Stimulated activated CD4-positive, alpha-beta T cell treated with anti-CD3 and anti-CD28 coated beads, Interleukin-12 subunit alpha, Interleukin-12 subunit beta, amount 100 ng/mL, for 4 hours (primary cell): ENCODE data around the gene KCNH1.
A peak's percentile ranks its signal among the peaks of the same experiment; 100 is the strongest.
"Not testable (repeated sequence)": the region's sequence is repeated elsewhere in the genome, so short reads cannot be mapped to it uniquely, and the experiment has no call there.

Experiments used
- DNase-seq: peaks from one replicate; pipeline ENCODE4 v3.0.0-alpha.2; 2020

KCNH1 gene

DNA sequence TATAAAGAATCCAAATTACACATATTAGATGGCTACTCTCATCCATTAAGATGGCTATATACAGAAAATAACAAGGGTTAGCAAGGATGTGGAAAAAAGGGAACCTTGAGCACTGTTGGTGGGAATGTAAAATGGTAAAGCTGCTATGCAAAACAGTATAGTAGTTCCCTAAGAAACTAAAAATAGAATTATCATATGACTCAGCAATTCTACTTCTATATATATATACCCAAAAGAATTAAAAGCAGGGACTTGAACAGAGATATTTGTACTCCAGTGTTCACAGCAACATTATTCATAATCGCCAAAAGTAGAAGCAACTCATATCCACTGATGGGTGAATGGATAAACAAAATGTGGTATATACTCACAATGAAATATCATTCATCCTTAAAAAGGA is 126.1 kb downstream of the KCNH1 start:
- DNase-seq = no peak

DNA sequence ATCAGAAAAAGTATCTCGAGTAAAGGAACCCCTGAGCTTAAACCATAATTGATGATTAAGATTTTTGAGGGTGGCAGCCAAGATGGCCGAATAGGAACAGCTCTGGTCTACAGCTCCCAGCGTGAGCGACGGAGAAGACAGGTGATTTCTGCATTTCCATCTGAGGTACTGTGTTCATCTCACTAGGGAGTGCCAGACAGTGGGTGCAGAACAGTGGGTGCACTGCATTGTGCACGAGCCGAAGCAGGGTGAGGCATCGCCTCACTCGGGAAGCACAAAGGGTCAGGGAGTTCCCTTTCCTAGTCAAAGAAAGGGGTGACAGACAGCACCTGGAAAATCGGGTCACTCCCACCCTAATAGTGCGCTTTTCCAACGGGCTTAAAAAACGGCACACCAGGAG is 138.0 kb downstream of the KCNH1 start:
- DNase-seq = not testable (repeated sequence)

DNA sequence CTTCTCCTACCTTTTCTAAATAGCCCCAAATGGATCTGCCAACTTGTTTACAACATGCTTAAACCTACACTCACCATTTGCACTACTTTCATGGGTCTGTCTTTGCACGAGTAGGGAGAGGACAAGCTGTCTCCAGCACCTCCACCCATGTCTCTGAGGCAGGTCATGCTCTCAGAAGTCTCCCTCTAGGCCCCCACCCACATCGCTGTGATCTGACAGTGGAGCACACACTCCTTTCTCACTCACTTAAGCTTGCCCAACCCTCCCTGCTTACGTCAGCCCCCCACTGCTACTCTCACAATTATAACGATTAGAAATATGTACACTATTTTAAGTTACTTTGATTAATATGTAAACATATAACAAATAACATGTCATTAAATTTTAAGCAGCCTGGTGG is 141.1 kb downstream of the KCNH1 start:
- no peak for DNase-seq

DNA sequence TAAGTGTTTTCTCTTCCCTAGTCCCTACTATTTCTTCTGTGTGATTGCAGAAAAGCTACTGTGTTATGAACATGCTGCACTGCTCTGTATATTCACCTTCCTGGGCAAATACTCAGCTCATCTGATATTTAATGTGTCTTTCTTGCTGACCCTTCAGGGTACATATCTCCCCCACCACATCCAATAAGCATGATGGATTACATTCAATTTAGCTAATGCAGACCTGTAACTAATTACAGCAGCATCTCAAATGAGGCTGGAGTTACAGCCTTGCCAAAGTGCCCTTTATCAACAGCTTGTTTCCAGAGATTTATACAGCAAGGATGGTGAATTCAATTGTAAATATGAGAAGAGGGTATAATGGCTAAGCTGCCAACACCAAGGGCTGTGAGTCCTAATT is 144.0 kb downstream of the KCNH1 start:
- no peak for DNase-seq

DNA sequence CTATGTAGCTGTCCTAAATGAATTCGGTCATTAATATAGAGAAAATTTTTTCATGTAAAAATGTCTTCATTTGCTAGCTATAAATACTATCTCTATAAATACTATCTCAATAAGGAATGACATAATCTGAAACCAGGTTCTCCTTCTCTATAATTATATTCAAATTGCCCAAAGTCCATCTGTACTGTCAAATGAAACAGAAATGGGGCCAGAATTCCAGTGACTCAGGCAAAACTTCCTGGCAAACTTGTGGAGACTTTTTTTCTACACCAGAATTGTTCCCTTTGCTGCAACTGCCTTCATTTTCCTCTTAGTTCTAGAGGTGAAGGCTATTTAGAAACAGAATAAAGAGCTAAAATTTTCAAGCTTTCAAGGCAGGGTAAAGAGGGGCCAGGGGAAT is 152.5 kb downstream of the KCNH1 start:
- DNase-seq = no peak

DNA sequence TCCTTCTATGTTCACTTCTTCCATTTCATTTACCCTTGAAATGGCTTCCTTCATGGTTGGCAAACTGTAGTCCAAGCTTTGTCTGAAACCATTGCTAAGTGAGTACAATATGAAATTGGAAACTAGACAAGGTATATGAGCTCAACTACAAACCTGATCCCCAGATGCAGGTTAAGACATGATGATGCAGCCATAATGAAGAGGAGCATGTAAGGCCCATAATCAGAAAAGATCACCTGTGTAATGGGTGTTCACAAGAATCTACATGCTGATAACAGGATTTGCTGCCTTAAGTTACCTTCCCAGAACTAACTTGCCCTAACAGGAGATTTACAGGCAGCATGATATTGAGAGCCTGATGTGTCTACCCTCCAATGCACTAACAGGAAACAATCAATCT is 153.9 kb downstream of the KCNH1 start:
- DNase-seq = no peak

DNA sequence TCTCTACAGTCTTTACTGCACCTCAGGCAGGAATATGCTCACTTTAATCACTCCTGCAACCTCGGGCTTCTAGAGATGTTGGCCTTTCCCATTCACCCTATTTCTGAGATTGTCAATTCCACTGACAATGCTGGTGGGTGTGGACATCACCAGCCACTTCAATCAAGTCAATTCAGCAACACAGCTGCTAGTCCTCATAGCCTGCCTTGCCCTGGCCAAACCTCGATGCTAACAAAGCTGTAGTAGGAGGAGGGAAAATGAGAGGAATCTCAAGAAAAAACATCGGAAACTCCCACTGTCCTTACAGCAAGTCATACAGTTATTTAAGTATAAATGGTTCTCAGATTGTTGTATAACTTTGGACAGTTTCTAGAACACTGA is 155.0 kb downstream of the KCNH1 start:
- DNase-seq = no peak

DNA sequence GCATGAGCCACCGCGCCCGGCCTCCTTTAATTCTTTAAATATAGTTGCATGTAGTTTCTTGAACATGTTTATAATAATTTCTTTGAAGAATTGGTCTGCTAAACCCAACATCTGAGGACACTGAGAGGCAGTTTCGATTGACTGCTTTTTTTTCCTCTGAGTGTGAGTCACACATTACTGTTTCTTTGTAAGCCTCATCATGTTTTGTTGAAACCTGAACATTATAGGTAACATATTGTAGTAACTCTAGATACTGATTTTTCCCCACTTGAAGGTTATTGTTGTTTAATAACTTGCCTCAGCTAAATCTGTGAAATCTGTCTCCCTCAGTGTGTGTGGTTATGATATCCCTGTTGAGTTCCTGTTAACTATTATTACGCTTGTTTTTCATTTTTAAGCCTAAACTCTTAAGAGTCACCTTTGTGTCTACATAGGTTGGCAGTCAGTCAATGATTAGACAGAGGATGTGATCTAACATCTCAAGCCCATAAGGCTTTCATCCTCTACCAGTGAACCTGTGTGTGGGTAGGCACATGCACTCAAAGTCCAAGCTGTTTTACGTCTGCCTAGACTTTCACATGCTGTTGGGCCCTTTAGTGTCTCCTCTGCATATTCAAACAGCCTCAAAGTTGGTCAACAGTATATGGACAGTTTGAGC is 155.5 kb downstream of the KCNH1 start:
- no peak for DNase-seq

DNA sequence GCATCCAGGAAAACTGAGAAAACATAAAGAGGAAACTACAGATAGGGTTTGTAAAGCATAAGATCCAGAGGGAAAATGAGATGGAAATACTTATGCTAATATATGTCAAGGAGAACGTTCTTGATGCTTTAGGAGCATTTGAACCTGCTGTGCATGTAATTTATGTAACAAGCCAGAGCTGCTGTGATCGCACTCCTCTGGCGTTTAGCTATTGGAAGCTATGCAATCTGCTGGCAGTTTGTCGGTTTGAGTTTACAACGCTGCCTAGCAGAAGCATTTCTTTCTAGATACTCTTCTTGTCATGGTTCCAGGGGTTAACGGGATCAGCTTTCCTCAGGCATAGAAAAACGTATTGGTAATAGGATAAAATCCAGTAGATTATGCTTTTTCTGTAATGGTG is 182.7 kb downstream of the KCNH1 start:
- no peak for DNase-seq

DNA sequence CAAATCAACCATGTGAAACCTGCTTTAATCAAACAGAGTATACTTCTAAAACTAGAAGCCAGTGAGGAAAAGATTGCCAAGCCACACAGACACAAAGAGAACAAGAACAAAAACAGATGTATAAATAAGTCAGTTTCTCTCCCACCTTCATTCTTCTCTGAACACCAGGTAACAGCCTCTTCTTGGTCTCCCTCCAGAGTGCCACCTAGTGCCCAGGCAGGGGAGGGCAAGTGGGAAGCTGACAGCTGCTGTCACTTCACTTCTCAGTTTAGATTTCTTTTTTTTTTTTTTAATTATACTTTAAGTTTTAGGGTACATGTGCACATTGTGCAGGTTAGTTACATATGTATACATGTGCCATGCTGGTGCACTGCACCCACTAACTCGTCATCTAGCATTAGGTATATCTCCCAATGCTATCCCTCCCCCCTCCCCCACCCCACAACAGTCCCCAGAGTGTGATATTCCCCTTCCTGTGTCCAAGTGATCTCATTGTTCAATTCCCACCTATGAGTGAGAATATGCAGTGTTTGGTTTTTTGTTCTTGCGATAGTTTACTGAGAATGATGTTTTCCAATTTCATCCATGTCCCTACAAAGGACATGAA is 183.9 kb downstream of the KCNH1 start:
- DNase-seq = peak; percentile 50

DNA sequence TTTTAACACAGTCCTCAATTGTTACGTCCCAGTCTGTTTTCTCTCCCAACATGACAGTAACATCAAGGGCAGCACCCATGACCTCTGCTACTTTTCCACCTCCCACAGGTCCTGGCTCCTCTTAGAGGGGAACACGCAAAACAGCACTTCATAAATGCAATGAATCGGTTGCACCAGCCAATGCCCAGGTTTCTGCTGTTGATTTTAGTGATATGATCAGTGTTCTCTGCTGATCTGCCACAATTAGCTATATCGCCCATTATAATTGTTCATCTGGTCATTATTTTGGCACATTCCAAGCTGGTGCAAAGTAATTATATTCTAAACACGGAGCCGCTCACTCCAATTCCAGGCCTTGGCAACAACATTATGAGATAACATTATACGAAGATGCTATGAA is 184.5 kb downstream of the KCNH1 start:
- DNase-seq = no peak

DNA sequence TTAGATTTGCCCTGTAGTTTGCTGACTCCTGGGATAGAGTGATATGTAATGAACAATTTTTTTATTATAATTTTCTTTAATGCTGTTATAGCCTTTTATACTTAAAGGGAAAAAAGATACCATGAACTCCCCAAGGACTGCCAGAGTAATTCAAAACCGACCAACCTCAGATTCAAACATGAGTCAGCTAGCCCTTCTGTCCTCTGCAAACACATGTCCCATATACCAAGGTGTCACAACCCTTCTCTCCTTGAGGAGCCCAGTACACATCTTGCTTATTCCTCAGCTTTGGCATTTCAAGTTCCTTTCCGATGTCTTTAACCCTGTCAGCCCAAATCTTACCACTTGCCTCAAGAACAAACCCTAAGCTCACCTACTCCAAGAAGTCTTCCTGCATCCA is 184.9 kb downstream of the KCNH1 start:
- DNase-seq = no peak

DNA sequence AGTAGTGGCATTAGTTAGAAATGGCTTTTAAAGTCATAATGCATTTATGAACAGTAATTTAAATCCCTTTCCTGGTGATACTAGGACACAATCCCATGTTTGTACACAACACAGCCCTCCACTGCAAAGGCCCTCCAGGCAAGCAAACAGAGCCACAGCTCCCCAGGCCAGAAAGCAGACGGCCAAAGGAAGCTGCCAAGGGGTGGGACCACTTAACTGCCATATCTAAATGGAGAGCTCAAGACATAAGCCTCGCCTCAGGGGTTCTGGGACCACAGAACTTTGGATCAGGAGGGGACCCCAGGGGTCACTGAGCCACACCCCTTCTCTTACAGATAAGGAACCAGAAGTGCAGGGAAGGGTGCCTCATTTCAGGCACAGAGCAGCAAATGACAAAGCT is 189.7 kb downstream of the KCNH1 start:
- DNase-seq = no peak

DNA sequence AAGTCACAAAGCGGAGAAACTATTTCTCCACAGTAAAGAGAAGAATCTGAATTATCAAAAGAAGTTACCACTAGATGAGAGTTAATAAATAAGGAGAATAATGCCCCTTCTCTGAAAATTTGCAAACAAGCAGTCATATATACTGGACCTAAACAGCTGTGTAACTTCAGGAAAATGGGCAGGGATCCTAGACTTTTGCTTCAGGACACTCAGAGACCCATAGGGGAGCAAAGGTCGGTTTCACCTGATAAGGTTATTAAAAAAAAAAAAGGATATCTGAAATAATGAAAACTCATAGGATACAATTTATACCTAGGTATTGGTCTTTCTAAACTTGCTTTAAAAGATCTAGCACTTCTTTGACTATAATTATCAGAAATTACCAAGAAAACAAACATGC is 191.4 kb downstream of the KCNH1 start:
- DNase-seq = no peak

DNA sequence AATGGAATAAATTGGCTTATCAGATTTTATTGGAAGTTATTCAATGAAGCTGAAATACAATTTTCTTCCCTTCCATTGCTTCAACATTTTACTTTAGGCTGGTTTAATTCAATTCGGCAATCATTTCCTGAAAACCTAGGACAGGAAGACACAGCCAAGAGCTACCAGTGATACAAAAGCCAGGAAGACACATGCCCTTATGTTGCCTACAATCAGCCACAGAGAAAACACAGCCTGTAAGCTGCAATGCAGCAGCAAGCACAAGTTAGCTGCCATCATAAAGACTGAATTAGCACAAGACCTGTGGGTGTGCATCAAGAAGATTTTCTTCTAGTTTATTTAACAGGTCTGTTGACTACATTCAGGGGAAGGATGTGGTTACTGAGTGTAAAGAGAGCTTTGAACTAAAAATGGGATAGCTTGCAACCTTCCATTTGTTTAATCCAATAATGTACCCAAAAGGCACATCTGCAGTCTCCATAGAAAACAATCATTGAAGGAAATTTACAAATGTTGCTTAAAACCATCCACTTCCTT is 193.8 kb downstream of the KCNH1 start:
- no peak for DNase-seq

DNA sequence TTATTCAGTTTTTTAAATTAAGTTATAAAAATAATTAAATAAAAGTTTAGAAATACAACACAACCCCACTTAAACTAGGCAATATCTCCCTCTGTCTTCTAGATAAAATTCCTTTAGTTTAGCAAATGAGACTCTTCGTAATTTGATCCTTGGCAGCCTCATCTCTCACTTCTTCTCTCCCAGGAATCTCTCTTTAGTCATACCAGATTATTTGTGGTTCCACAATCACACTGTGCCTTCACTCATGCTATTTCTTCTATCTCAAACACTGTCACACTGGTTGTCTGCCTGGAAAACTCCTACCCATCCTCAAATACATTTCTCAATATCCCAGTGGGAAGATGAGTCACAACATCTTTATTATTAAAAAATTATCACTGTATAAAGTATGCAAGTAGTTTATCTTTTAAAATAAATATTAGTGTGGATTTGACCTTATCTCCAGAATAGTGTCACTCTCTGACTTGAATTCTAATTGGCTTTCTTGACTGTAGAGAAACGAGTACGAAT is 195.5 kb downstream of the KCNH1 start:
- DNase-seq = no peak

DNA sequence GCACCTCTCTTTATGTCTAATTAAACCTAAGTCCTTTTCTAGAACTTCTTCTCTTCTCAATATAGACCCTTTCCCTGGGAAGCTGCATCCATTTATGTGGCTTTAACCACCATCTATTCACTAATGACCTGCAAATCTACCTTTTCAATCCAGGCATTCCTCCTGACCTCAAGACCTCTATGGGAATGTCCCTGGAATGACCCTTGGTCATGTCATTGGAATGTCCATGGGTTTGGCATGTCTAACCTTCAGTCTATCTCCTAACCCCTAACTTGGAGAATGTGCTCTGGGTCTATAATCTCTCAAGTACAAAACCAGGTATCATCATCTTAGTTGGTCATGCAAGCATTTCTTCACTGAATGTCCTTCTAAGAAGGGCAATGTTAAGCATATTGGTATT is 196.1 kb downstream of the KCNH1 start:
- no peak for DNase-seq

DNA sequence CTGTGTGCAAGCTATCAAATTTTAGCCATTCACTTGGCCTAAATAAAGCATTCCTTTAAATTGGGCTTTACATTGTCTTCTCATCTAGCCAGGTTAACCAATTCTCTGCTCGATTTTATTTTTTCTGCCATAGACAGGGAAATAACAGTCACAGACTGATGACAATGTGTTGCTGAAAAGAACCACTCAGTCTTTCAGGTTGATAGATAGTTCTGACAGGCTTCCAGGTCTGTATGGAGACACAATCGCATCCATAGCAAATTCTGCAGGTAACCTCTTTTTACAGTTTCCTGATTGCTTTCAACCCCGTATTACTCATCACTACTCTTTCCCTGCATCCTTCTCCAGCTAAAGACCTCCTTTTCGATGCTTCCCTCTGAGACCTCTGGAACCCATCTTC is 198.0 kb downstream of the KCNH1 start:
- DNase-seq = no peak

DNA sequence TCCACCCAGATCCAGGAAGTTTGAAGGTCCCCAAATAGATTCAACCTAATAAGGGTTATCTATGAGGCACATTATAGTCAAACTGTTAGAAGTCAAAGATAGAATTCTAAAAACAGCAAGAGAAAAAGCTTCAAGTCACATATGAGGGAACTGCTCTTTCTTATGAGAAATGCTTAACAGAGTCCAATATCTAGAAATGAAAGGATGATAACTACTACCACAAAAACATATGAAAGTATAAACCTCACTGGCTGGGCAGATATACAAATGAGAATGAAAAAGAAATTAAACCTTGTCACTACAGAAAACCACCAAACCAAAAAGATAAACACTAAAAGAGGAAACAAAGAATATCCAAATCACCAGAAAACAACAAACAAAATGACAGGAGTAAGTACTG is 201.8 kb downstream of the KCNH1 start:
- no peak for DNase-seq

DNA sequence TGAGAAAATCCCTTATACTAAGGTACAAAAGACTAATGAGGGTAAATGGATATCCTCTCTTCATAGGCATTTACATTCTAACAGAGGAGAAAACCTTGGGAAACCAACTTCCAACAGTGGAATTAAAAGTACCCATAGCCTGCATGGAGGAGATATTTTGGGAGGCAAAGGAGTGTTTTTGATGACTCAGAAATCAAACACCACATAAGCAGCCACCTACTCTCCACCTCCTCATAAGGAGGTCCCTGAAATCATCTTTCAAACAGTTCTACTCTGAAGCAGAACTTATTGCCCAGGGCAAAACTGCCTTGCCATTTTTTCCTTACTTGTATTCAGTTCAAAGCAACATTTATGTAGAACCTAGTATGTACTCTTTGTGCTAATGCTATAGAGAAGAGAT is 211.3 kb downstream of the KCNH1 start:
- DNase-seq = no peak

DNA sequence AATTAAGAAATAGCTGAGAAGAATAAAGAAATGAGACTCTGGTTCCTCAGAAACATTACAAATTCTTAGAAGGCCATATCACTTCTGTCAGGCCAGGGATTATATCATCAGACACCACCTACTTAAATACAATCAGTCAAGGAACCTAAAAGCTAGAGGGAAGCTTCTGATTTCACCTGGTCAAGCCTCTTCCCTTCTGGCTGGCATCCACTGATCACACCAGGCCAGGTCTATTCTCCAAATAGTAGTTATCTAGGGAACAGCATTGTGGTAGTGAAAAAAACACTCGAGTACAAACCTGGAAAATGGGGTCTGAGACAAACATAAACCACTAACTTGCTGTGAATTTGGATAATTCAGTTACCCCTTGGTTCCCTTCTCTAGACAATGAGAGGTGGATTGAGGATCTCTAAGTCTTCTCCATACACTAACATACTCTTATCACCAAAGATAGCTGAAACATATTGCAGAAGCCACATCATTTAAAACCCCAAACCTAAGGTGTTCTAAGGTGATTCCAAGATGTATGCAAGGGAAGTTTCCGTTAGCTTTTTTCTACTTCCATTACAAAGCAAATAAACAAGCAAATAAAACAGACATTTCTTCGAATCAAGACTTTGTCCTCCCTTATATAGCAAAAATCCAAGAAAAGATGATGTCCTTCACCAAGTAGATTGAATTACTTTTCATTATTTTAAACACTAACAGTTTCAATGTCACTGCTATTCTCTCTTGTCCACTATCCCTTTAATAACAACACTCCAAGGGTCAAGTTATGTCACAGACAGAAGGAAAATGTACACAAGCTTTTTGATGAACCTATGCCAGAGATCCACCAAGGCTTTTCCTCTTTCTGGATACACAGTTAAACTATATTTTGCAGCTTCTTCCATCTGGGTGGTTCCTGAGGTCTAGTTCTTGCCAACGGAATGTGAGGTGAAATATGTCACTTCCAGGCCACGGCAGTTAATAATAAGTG is 212.9 kb downstream of the KCNH1 start:
- DNase-seq = no peak

DNA sequence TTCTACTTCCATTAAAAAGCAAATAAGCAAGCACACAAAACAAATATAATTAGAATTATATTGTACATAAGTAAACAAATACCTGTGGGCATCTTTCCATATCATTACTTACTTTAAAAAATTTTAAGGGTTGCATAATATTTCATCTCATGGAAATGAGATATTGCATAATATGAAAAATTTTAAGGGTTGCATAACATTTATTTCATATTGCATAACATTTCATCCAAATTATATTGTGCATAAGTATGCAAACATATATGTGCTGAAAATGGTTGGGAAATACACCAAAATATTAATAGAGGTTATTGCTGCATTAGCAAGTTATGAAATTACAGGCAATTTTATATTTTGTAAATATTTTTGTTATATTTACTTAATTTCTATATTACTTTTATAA is 213.7 kb downstream of the KCNH1 start:
- DNase-seq = no peak

DNA sequence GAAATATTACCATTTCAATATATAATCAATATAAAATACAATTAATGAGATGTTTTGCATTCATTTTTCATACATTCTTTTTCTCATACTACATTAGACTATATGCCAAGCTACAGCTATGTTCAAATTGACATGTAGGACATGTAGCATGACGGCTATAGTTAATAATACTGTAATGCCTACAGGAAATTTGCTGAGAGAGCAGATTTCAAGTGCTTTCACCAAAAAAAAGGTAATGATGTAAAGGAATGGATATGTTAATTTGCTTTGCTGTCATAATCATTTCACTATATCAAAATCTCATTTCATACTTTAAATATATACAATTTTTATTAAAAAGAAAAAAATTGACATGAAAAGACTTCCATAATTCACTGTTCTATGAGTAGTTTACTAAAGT is 215.1 kb downstream of the KCNH1 start:
- no peak for DNase-seq
